ENCODE measurements around the gene CALN1. TPM values are rescaled to one million over a fixed set of nuclear protein-coding genes. Genes with fewer than 3 reads are reported as not detected.

Gene CALN1
- total and polyA plus RNA-seq, 2 of the 8 experiments (the other 6 are each of a cell fraction or from before 2014, with no cell fraction given) = 6.4 to 15.2 TPM

GRCh38 chr7:72265071-72265904 lies 146.8 kb downstream of the CALN1 start (continued):
- TF ChIP-seq RAD21 (IDR thresholded peaks at IDR 0.05 in 1 of 2, conservative IDR thresholded peaks at IDR 0.05 in 1 of 2; ENCODE audit: low read depth in 2 of 2, low read length in 2 of 2) (no peak), POU5F1 (IDR thresholded peaks at IDR 0.05; ENCODE audit: low read depth, low read length) (0 out of 2 replicates have a peak, but pooled peaks have one; percentile 49), NANOG (IDR thresholded peaks at IDR 0.05; ENCODE audit: insufficient read depth, low read depth, low read length, poor library complexity, severe bottlenecking) (no peak), CEBPB (IDR thresholded peaks at IDR 0.05; ENCODE audit: low read depth, low read length) (no peak), TAF1 (IDR thresholded peaks at IDR 0.05; ENCODE audit: low read depth, low read length) (no peak), SUZ12 (IDR thresholded peaks at IDR 0.05; ENCODE audit: low read length) (no peak), KDM5A (IDR thresholded peaks at IDR 0.05; ENCODE audit: low read length) (no peak), KDM4A (IDR thresholded peaks at IDR 0.05; ENCODE audit: low read depth, low read length, severe bottlenecking) (no peak), SIX5 (IDR thresholded peaks at IDR 0.05; ENCODE audit: low read depth, low read length) (no peak), EZH2 (IDR thresholded peaks at IDR 0.05; ENCODE audit: low read depth, low read length, severe bottlenecking) (no peak), TAF7 (optimal IDR thresholded peaks at IDR 0.05; ENCODE audit: borderline replicate concordance, low read depth, low read length) (no peak), JUND (IDR thresholded peaks at IDR 0.05; ENCODE audit: low read length) (no peak), HDAC2 (IDR thresholded peaks at IDR 0.05; ENCODE audit: borderline replicate concordance in 1 of 2, low read depth in 2 of 2, low read length in 2 of 2) (peak in 1 of 2 experiments; percentile 35; a peak in 1 of 4 replicates), CBX8 (IDR thresholded peaks at IDR 0.05; ENCODE audit: borderline replicate concordance, low read depth, low read length) (no peak), JUN (IDR thresholded peaks at IDR 0.05; ENCODE audit: low read depth, low read length) (no peak), TCF12 (IDR thresholded peaks at IDR 0.05; ENCODE audit: low read depth, low read length) (no peak), CREB1 (IDR thresholded peaks at IDR 0.05) (no peak)
- TF ChIP-seq, protein P1, sequence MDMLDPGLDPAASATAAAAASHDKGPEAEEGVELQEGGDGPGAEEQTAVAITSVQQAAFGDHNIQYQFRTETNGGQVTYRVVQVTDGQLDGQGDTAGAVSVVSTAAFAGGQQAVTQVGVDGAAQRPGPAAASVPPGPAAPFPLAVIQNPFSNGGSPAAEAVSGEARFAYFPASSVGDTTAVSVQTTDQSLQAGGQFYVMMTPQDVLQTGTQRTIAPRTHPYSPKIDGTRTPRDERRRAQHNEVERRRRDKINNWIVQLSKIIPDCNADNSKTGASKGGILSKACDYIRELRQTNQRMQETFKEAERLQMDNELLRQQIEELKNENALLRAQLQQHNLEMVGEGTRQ (IDR thresholded peaks at IDR 0.05; ENCODE audit: low read length) = no peak
- TF ChIP-seq, protein P2, sequence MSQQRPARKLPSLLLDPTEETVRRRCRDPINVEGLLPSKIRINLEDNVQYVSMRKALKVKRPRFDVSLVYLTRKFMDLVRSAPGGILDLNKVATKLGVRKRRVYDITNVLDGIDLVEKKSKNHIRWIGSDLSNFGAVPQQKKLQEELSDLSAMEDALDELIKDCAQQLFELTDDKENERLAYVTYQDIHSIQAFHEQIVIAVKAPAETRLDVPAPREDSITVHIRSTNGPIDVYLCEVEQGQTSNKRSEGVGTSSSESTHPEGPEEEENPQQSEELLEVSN (IDR thresholded peaks at IDR 0.05) = peak; percentile 40; the same call in 1 of the 2 replicates
- TF ChIP-seq, protein P3, sequence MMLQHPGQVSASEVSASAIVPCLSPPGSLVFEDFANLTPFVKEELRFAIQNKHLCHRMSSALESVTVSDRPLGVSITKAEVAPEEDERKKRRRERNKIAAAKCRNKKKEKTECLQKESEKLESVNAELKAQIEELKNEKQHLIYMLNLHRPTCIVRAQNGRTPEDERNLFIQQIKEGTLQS (IDR thresholded peaks at IDR 0.05; ENCODE audit: insufficient read depth, low read depth, low read length) = no peak
- TF ChIP-seq, protein P4, sequence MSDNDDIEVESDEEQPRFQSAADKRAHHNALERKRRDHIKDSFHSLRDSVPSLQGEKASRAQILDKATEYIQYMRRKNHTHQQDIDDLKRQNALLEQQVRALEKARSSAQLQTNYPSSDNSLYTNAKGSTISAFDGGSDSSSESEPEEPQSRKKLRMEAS (IDR thresholded peaks at IDR 0.05) = peak; percentile 79

Data from H1 (cell line).